ENCODE results near the gene PRKCA. TPM values are rescaled to one million over a fixed set of nuclear protein-coding genes. Genes with fewer than 3 reads are reported as not detected.

The PRKCA gene
- total RNA-seq, 3 donors from 2014 or later: 5.1 to 10.5 (median 6.6) TPM

- no peak for DNase-seq (ENCODE audit: low spot score in 2 of 2)
- Histone ChIP-seq H3K4me3 (no peak overlapping the region), H3K36me3 (no peaks in the 10 kb centered on the region), H3K27me3 (no peaks in the 10 kb centered on the region), H3K27ac (no peak overlapping the region), H3K9me3 (no peaks in the 10 kb centered on the region), H3K4me1 (no peaks in the 10 kb centered on the region)
- intact Hi-C loops (cut with DNase I; ENCODE audit: low total_unique reads): no loop called here
- no peak for TF ChIP-seq POLR2A (IDR thresholded peaks at IDR 0.05)
- TF ChIP-seq POLR2AphosphoS5 (IDR thresholded peaks at IDR 0.05): no peak
- no peak for TF ChIP-seq CTCF (IDR thresholded peaks at IDR 0.05)
Measured at GRCh38 chr17:66312912-66313311, 10.5 kb downstream of the PRKCA start.

DNA sequence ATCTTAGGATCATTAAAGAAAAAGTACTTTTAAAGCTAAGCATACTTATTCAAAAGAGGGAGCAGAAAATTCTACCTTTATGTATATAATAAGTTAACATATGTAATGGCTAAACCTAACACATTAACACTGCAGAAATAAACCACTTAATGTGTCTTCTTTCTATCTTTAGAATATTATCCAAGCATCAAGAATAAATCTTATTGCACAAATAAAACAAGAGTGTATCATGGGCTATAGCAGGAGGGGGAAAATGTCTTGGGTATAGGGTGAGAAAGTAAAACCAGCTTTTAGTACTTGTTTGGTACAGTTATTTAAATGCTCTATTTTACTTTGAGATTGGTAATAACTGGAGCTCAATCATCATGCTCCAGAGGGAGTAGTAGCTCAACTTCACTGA, 10.9 kb downstream of the PRKCA start:
- no peaks in the 10 kb centered on the region for H3K27me3 ChIP-seq
- no peak overlapping the region for H3K27ac ChIP-seq
- H3K4me3 ChIP-seq: no peak overlapping the region
- no peaks in the 10 kb centered on the region for H3K9me3 ChIP-seq
- no peaks in the 10 kb centered on the region for H3K4me1 ChIP-seq
- DNase-seq (ENCODE audit: low spot score in 2 of 2): no peak
- no peak for TF ChIP-seq POLR2AphosphoS5 (IDR thresholded peaks at IDR 0.05)
- no peak for TF ChIP-seq CTCF (IDR thresholded peaks at IDR 0.05)
- no peak for TF ChIP-seq POLR2A (IDR thresholded peaks at IDR 0.05)
- H3K36me3 ChIP-seq: no peaks in the 10 kb centered on the region
- intact Hi-C loops (cut with DNase I; ENCODE audit: low total_unique reads): no loop called here

GRCh38 chr17:66313995-66314659, 11.7 kb downstream of the PRKCA start:
- Histone ChIP-seq H3K36me3 (no peaks in the 10 kb centered on the region), H3K27ac (no peak overlapping the region), H3K27me3 (no peaks in the 10 kb centered on the region), H3K9me3 (no peaks in the 10 kb centered on the region), H3K4me1 (no peaks in the 10 kb centered on the region), H3K4me3 (no peak overlapping the region)
- TF ChIP-seq POLR2A (IDR thresholded peaks at IDR 0.05) (no peak), CTCF (IDR thresholded peaks at IDR 0.05) (no peak), POLR2AphosphoS5 (IDR thresholded peaks at IDR 0.05) (no peak)
- DNase-seq (ENCODE audit: low spot score in 2 of 2): no peak
- intact Hi-C loops (cut with DNase I; ENCODE audit: low total_unique reads): no loop called here

DNA sequence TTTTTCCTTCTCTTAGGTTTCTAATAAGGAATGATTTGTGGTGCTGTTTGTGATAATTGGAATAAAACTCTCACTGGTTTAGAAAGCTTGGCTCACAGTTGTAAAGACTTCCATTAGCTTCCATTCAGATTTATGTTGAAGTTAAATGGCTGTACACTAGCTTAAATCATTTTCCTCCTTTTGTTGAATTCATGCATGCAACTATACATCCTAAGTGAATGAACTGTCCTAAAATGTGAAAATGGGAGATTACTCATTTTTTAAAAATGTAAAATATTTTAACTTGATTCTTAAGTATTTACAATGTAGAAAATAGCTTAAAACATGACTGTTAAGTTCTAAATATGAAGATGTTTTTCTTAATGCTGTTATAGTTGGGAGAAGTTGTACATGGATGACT, 15.2 kb downstream of the PRKCA start:
- intact Hi-C loops (cut with DNase I; ENCODE audit: low total_unique reads): no loop called here
- no peaks in the 10 kb centered on the region for H3K4me1 ChIP-seq

More for the DNA sequence above, 15.2 kb downstream of the PRKCA start:
- Histone ChIP-seq H3K27ac (no peak overlapping the region), H3K36me3 (no peaks in the 10 kb centered on the region), H3K27me3 (no peaks in the 10 kb centered on the region), H3K4me3 (no peak overlapping the region), H3K9me3 (peaks cover 0 to 9% of the 10 kb centered on the region in 2 donors)
- no peak for DNase-seq (ENCODE audit: low spot score in 2 of 2)
- TF ChIP-seq POLR2A (IDR thresholded peaks at IDR 0.05) (no peak), CTCF (IDR thresholded peaks at IDR 0.05) (no peak), POLR2AphosphoS5 (IDR thresholded peaks at IDR 0.05) (no peak)
